GM18870 (cell line): ENCODE data around the gene PCSK4.
A peak's percentile ranks its signal among the peaks of the same experiment; 100 is the strongest.
"Not testable (repeated sequence)": the region's sequence is repeated elsewhere in the genome, so short reads cannot be mapped to it uniquely, and the experiment has no call there.

Source experiments
- ATAC-seq: cut with Tn5 transposase; IDR thresholded peaks from one replicate; pipeline ENCODE4 v1.9.1; 2021; ENCODE audit warnings: moderate library complexity; ENCODE audit not compliant: unreplicated experiment

Gene PCSK4

DNA sequence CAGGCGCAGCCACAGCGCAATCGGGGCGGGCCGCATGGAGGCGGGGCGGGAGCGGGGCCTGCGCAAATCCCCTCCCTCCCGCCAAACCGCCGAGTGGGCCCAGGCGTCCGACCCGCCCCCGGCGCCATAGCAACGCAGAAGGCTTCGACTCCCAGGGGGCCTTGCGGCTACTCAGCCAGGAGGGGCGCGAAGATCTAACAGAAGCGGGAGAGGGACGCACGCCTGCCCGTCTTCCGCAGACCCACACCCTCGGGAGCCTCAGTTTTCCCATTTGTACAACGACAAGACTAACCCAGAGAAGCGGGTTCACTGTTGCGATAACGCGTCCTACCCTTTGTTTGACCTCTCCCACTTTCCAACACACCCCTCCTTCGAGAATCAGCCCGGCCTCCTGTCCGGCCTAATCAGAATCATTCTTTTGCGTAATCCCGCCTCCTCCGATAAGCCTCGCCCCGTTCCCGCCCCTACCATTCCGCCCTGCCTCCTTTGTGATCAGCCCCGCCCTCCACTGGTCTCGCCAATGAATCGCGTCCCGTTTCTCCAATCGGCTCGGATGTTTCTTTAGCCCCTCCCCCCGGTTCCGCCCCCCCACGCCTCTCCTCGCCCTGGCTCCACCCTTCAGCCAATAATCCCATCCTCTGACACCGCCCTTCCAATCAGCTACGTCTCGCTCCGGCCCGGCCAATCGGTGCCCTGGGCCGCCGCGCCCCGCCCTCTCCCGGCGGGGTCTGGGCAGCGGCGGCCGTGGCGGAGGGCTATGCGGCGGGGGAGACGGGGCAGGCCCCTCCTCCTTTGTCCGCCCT, at the start of gene PCSK4:
Gene PCSK4 (minus strand): TSS at position 40 of the 803 bp plus-strand sequence. CDS start 4 bp downstream, at position 36.
- ATAC-seq = peak; percentile 73

DNA sequence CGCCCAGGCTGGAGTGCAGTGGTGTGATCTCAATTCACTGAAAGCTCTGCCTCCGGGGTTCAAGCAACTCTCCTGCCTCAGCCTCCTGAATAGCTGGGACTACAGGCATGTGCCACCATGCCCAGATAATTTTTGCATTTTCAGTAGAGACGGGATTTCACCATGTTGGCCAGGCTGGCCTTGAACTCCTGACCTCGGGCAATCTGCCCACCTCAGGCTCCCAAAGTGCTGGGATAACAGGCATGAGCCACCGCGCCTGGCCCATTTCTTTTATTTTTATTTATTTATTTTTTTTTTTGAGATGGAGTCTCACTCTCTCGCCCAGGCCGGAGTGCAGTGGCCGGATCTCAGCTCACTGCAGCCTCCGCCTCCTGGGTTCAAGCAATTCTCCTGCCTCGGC, 49.6 kb upstream of the PCSK4 start:
- not testable (repeated sequence) for ATAC-seq

DNA sequence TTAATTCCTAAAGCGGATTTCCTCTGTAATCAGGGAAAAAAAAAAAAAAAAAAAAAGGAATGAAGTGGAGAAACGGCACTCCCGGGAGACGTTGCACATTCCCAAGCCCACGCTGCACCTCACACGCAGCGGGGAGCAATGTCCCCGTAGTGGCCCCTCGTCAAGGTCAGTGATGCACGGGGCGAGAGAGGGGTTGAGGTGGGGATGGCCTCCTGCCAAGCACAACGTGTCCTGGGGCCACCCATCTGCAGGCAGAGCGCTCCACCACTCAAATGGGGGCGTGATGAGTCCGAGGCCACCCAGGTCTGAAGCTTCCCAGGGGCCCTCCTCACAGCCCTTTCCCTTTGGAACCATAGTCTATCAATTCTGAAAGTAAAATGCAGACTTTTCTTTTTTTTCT, 48.8 kb upstream of the PCSK4 start:
- ATAC-seq = no peak

DNA sequence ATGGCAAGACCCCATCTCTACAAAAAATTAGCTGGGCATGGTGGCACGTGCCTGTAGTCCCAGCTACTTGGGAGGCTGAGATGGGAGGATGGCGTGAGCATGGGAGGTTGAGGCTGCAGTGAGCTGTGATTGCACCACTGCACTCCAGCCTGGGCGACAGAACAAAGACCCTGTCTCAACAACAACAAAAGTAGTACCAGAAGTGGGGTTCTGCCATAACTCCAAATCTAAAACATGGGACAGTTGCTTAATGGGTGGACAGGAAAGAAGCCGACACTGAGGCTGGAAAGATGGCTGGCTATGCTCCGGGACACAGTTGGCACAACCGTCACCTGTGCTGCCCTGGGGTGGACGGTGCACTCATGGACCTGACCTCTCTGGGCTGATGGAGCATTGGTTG, 45.5 kb upstream of the PCSK4 start:
- not testable (repeated sequence) for ATAC-seq

DNA sequence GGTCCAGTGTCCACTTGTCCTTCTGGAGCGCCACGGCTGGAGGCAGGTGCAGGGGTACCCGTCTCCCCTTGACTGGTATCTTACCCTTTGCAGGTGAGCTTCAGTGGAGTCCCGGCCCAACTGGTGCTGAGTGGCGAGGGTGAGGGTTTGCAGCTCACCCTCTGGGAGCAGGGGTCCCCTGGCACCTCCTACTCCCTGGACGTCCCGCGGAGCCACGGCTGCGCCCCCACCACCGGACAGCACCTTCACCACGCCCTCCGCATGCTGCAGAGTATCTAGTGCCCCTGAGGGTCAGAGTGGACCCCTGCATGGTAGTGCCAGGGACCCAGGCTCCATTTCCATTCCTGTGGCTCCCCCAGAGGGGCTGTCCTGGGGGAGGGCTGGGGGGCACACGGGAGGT, 44.8 kb upstream of the PCSK4 start:
- ATAC-seq = no peak

DNA sequence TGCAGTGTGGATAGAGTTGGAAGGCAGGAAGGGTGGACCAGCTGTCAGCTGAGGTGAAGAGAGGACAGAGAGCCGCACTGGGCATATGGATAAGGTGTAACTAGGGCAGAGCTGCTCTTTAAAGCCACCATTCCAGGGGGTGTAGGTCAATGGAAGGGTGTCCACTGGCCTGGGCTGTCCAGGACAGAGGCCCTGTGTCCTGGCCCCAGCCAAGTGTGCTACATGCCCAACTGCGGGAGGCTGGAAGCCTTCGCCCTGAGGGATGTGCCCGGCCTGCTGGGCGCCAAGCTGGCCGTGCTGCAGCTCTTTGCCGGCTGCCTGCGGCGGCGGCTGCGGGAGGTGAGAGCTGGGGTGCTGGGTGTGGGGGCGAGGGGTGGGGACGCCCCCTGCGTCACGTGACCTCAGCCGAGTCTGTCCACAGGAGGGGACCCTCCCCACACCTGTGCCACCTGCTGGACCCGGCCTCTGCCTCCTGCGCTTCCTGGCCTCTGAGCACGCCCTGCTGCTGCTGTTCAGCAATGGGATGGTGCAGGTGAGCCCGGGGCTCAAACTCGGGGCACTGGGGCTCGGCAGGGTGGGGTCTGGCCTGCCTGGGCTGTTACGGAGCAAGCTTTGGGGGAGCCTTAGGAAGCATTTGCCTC, 43.5 kb upstream of the PCSK4 start:
- no peak for ATAC-seq

DNA sequence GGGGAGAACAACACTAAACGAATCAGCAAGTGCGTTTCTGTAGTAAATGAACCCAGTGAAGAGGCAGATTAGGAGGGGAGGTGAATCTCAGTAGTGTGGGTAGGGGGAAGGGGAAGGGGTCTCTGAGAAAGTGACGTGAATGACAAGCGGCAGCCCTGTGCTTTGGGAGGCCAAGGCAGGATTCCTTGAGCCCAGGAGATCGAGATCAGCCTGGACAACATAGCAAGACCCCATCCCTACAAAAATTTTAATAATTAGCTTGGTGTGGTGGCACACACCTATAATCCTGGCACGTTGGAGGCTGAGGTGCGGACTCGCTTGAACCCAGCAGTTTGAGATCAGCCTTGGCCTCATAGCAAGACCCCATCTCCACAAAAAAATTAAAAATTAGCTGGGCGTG, 41.9 kb upstream of the PCSK4 start:
- ATAC-seq = no peak

DNA sequence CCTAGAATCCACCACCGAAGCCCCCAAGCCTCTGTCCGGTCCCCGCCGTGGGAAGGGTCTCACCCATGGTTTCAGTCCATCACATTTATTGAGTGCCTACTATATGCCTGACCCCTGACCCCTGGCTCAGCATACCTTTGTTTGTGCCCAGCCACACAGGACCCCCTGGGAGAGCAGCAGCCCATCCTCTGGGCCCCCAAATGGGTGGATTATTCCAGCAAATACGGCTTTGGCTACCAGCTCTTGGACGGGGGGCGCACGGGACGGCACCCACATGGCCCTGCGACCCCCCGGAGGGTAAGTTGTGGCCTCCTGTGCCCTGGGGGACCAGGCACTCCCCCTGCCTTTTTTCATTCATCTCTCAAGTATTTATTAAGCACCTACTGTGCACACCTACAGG, 41.4 kb upstream of the PCSK4 start:
- no peak for ATAC-seq

DNA sequence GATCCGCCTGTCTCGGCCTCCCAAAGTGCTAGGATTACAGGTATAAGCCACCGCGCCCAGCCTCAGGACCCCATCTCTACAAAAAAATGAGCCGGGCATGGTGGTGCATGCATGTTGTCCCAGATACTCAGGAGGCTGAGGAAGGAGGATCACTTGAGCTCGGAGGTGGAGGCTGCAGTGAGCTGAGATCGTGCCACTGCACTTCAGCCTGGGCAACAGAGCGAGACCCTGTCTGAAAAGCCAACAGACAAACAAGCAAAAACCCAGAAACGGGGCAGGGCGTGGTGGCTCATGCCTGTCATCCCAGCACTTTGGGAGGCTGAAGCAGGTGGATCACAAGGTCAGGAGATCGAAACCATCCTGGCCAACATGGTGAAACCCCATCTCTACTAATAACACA, 40.7 kb upstream of the PCSK4 start:
- ATAC-seq = not testable (repeated sequence)

DNA sequence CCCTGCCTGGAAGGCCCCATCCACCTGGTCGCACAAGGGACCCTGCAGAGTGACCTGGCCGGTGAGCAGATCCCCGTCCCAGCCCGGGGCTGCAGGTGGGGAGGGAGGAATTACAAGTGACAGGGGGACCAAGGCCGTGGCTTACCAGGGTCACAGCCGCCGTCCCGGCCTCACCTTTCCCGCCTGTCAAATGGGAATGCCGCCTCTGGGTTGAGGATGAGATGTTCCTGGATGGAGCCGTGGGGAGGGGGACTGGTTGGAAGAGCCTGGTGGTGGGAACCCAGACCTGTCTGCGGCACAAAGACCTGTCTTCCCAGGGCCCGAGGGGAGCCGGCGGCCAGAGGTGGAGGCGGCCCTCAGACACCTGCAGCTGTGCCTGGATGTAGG, 39.3 kb upstream of the PCSK4 start:
- no peak for ATAC-seq

DNA sequence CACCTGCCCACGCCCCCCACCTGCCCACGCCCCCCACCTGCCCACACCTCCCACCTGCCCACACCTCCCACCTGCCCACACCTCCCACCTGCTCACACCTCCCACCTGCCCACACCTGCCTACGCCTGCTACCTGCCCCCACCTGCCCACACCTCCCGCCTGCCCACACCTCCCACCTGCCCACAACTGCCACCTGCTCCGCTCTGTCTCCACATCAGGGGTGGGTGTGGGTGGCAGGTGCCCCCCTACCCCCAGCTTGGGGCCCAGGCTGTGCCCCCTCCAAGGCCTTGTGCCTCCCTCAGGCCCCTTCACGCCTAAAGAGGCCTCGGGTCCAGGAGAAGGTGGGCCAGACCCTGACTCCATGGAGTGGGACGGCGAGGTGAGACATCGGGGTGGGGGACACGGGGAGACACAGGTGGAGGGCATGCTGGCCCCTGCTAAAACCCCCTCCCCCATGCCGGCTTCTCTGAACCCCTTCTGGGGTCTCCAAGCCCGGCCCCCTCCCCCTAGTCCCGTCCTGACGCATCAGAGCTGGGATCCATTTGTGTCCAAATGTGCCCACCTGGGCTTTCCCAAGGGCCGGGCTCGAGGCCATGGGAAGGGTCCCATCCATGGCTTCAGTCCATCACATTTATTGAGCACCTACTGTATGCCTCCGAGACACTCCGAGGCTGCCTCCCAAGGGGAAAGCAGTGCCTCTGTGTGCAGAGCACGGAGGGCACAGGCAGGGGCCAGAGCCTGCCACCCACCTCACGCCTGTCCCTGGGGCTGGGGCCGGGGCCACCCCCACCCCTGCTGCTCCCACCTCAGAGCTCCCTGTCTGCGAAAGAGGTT, 38.7 kb upstream of the PCSK4 start:
- no peak for ATAC-seq

DNA sequence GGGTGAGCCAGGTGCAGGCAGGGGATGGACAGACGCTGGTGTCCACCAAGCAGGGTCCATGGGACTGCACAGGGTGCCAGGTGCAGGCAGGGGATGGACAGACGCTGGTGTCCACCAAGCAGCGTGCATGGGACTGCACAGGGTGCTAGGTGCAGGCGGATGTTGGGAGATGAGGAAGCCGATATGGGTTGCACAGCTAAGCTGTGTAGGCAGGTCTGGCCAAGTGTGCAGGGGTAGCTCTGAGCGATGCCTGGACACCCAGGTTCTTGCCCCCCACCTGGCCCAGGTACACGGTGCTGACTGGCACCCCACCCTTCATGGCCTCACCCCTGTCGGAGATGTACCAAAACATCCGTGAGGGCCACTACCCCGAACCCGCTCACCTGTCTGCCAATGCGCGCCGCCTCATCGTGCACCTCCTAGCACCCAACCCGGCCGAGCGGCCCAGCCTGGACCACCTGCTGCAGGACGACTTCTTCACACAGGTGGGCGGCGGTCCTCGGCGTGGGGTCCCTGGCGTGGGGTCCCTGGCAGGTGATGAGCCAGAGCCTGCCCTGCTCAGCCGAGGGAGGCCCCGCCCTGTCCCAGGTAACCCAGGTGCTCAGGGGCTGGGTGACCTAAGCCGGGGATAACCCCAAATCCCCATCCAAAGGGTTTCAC, 37.6 kb upstream of the PCSK4 start:
- no peak for ATAC-seq

DNA sequence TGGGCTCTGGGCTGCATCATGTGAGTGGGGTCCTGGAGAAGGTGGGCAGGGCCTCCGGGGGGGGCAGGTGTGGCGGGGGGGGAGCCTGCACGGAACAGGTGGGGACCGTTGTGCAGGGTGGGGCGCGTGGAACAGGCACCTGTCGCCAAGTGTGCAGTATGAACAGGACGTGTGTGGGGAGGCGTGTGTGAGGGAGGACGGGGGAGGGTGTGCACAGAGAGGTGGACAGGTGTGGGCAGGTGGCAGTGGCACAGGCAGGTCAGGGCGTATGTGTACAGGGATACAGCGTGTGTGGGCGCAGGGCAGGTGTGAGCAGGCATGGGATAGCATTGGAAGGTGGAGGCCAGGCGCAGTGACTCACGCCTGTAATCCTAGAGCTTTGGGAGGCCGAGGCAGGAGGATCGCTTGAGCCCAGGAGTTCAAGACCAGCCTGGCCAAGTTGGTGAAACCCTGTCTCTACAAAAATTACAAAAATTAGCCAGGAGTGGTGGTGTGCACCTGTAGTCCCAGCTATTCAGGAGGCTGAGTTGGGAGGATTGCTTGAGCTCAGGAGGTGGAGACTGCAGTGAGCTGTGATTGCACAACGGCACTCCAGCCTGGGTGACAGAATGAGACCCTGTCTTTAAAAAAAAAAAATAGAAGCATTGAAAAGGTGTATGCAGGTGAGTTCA, 37.0 kb upstream of the PCSK4 start:
- no peak for ATAC-seq

DNA sequence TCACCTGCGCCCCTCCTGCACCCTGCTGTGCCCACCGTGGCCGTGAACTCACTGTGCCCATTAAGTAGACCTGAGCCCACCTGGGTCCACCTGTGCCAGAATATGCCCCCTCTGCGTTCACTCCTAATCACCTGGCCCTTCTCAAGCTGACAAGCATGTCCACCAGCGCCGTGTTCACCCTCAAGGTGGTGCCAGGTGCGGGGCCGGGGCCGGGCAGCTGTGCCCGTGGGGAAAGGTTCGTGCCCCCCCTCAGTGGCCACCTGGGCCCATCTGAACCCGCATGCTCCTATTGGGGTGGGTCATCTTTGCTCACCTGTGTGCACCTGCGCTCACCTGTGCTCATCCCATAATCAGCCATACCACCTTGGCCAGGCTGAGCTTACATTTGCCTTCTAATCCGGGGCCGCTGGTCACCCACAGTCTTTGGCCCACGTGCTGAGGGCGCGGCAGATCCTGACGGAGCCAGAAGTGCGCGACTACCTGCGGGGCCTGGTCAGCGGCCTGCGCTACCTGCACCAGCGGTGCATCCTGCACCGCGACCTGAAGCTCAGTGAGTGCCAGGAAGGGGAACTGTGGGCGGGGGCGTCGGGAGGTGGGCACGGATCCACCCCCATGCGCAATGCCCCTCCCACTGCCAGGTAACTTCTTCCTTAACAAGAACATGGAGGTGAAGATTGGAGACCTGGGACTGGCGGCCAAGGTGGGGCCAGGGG, 36.1 kb upstream of the PCSK4 start:
- ATAC-seq = no peak

DNA sequence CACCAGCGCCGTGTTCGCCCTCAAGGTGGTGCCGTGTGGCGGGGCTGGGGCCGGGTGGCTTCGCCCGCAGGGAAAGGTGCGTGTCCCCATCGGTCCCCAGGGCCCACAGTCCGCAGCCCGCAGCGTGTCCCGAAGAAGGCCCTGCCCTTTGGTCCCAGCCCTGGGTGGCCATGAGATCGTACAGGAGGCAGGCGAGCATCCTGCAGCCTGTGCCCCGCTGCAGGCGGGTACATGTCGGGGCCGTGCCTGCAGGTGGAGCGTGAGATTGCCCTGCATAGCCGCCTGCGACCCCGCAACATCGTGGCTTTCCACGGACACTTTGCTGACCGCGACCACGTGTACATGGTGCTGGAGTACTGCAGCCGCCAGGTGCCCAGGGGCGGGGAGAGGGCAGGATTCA, 35.2 kb upstream of the PCSK4 start:
- no peak for ATAC-seq

DNA sequence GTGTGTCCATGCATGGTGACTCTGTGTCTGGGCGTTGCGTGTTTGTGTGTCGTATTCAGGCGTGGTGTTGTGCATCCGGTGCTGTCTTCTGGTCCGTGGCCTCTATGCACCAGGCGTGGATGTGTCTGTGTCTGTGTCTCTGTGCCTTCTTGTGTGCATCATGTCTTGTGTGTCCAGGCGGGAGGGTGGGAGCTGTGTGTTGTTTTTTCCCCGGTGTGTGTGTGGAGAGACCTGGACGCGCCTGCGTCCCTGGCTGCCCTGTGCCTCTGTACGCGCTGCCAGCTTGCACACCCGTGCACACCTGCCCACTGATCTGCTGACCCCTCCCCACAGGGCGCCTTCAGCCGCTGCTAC, 34.8 kb upstream of the PCSK4 start:
- ATAC-seq = no peak

DNA sequence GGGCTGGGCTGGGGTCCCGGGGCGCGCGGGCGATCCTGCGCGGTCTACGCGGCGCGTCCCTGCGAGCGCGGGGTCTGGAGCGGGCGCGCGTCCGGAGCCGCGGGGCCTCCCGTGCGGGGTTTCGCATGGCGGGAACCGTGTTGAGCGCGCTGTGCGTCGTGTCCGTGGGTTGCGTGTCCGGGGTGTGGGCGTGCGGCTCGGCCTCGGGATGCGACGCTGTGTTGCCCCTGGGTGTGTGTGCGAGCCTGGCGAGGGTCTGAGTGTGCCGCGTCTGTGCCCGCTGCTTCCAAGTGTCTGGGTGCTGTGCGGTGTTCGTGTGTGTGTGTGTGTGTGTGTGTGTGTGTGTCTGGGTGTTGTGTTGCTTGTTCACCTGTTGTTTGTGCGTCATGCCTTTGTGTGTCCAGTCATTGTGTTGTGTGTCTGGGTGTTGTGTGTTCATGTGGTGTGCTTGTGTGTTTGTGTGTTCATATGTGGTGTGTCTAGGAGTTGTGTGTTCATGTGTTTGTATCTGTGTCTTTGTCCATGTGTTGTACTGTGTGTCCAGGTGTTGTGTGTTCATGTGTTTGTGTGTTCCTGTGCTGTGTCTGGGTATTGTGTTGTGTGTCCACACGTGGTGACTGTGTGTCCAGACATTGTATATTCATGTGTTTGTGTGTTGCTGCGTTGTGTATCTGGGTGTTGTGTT, 34.3 kb upstream of the PCSK4 start:
- ATAC-seq = no peak

DNA sequence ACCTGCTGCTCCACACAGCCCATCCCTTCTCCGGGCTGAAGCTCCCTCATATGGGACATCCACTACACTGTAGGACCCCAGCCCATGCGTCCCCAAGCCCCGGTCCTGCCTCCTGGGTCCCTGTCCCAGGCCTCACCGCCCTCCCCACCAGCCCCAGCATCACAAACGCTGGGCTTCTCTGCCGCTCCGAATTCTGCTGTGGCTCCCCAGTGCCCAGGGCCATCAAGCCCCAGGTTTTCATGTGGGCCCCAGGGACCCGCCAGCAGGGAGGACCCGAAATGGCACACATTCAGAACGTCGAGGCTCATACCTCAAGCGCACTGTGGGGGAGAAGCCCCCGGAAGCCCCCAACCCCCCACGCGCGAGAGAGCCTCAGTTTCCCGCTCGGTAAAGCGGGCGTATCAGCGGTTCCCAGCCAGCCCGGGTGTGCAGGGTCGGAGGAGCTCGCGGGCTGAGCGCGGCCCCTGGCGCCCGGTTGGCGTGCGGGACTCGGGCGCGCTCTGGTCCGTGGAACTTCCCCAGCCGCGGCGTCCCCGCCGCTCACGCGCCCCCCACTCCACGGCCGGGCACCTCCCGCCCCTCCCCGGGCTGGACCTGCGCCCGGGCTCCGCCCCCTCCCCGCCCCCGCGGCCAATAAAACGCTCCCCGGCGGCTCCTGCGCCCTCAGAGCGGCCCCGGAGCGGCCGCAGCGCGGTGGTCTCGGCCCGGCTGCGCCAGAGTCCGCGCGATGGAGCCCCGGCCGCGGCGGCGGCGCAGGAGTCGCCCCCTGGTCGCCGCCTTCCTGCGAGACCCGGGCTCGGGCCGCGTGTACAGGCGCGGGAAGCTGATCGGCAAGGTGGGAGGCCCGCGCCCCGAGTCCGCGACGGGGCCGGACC, 33.5 kb upstream of the PCSK4 start, which contains the start of gene PLK5:
Gene PLK5 (plus strand): TSS at position 666 of the 875 bp plus-strand sequence. CDS start 2,920 bp downstream, outside the sequence.
- ATAC-seq = no peak
